Loucy (cell line): ENCODE measurements around the gene NAA50.
A peak's percentile ranks its signal among the peaks of the same experiment; 100 is the strongest.

Source experiments
- H2AFZ ChIP-seq: fragments of 200-600 bp; sonication (generic); 2 replicates; pipeline ENCODE4 v1.6.0; 2016; ENCODE audit warnings: antibody characterized with exemption, mild to moderate bottlenecking, low read length, moderate library complexity
- H3F3A ChIP-seq: fragments of 200-600 bp; 2 replicates; pipeline ENCODE4 v1.6.0; 2016; ENCODE audit warnings: antibody characterized with exemption, low read depth, mild to moderate bottlenecking
- H3K27me3 ChIP-seq: fragments of 200-600 bp; sonication (generic); 2 replicates; pipeline ENCODE4 v1.6.1; 2014; ENCODE audit warnings: low read length, mild to moderate bottlenecking; ENCODE audit not compliant: insufficient read depth, poor library complexity, severe bottlenecking
- H3K36me3 ChIP-seq: fragments of 200-600 bp; sonication (generic); 2 replicates; pipeline ENCODE4 v1.6.1; 2016; ENCODE audit warnings: low read length; ENCODE audit not compliant: insufficient read depth
- H3K4me1 ChIP-seq: fragments of 200-600 bp; sonication (generic); 2 replicates; pipeline ENCODE4 v1.5.1; 2014; ENCODE audit warnings: low read length, mild to moderate bottlenecking; ENCODE audit not compliant: insufficient read depth, poor library complexity, severe bottlenecking
- H3K4me2 ChIP-seq: fragments of 200-600 bp; sonication (generic); 2 replicates; pipeline ENCODE4 v1.6.0; 2014; ENCODE audit warnings: antibody characterized with exemption, low read length, low read depth, mild to moderate bottlenecking; ENCODE audit not compliant: poor library complexity, severe bottlenecking
- H3K4me3 ChIP-seq: fragments of 200-600 bp; sonication (generic); 2 replicates; pipeline ENCODE4 v1.5.1; 2014; ENCODE audit warnings: low read length, mild to moderate bottlenecking, mixed read lengths; ENCODE audit not compliant: poor library complexity, severe bottlenecking
- H3K79me2 ChIP-seq: fragments of 200-600 bp; sonication (generic); 2 replicates; pipeline ENCODE4 v1.6.1; 2014; ENCODE audit warnings: low read length; ENCODE audit not compliant: insufficient read depth
- H3K9ac ChIP-seq: fragments of 200-600 bp; sonication (generic); 2 replicates; pipeline ENCODE4 v1.6.0; 2014; ENCODE audit warnings: mild to moderate bottlenecking, low read depth, low read length, moderate library complexity; ENCODE audit not compliant: poor library complexity, severe bottlenecking
- H3K9me2 ChIP-seq: fragments of 200-600 bp; sonication (generic); replicated peaks from 2 replicates; pipeline ENCODE4 v1.6.1; 2016; ENCODE audit warnings: low read depth, low read length, mixed read lengths
- H3K9me3 ChIP-seq: fragments of 200-600 bp; sonication (generic); 2 replicates; pipeline ENCODE4 v1.6.1; 2014; ENCODE audit warnings: mild to moderate bottlenecking, antibody characterized with exemption, low read length, low read depth; ENCODE audit not compliant: insufficient read depth
- H4K20me1 ChIP-seq: fragments of 200-600 bp; sonication (generic); 2 replicates; pipeline ENCODE4 v1.6.0; 2014; ENCODE audit warnings: antibody characterized with exemption, low read length, mild to moderate bottlenecking; ENCODE audit not compliant: insufficient read depth, poor library complexity, severe bottlenecking
- CTCF ChIP-seq: fragments of 200-600 bp; sonication (generic); conservative IDR thresholded peaks from 2 replicates; pipeline ENCODE4 v1.5.1; 2014; ENCODE audit warnings: mild to moderate bottlenecking, antibody characterized with exemption, low read length
- EZH2phosphoT487 ChIP-seq: fragments of 200-600 bp; IDR thresholded peaks from 2 replicates; pipeline ENCODE4 v1.6.1; 2018; ENCODE audit warnings: antibody characterized with exemption, mild to moderate bottlenecking, moderate library complexity, borderline replicate concordance

NAA50 gene

GRCh38 chr3:113698213-113698742 lies 47.8 kb downstream of the NAA50 start:
- Histone ChIP-seq H3K4me3 (peak overlapping the region; percentile 87), H3K79me2 (peaks cover 37% of the 10 kb centered on the region), H3K36me3 (no peaks in the 10 kb centered on the region), H3K4me2 (peak overlapping the region; percentile 84), H3K4me1 (peaks cover 34% of the 10 kb centered on the region), H3K9me3 (no peaks in the 10 kb centered on the region), H4K20me1 (no peaks in the 10 kb centered on the region), H2AFZ (no peak overlapping the region), H3K27me3 (no peaks in the 10 kb centered on the region), H3K9ac (peak overlapping the region; percentile 84), H3K9me2 (no peaks in the 10 kb centered on the region), H3F3A (no peaks in the 10 kb centered on the region)
- TF ChIP-seq CTCF (no peak), EZH2phosphoT487 (no peak)

GRCh38 chr3:113697500-113698090 lies 48.5 kb downstream of the NAA50 start:
- H3K79me2 ChIP-seq = peaks cover 44% of the 10 kb centered on the region
- no peaks in the 10 kb centered on the region for H3F3A ChIP-seq
- peaks cover 40% of the 10 kb centered on the region for H3K4me1 ChIP-seq
- TF ChIP-seq CTCF (no peak), EZH2phosphoT487 (no peak)
- peak overlapping the region; percentile 87 for H3K4me3 ChIP-seq
- no peaks in the 10 kb centered on the region for H3K36me3 ChIP-seq
- peak overlapping the region; percentile 84 for H3K9ac ChIP-seq
- no peaks in the 10 kb centered on the region for H3K9me3 ChIP-seq
- H3K9me2 ChIP-seq = no peaks in the 10 kb centered on the region
- peak overlapping the region; percentile 84 for H3K4me2 ChIP-seq
- H3K27me3 ChIP-seq = no peaks in the 10 kb centered on the region
- H4K20me1 ChIP-seq = no peaks in the 10 kb centered on the region
- peak overlapping the region; percentile 95 for H2AFZ ChIP-seq

- no peaks in the 10 kb centered on the region for H3K9me2 ChIP-seq
- peak overlapping the region; percentile 84 for H3K4me2 ChIP-seq
- peaks cover 48% of the 10 kb centered on the region for H3K79me2 ChIP-seq
- no peaks in the 10 kb centered on the region for H3K27me3 ChIP-seq
- H3K9ac ChIP-seq = peak overlapping the region; percentile 84
- no peaks in the 10 kb centered on the region for H3K9me3 ChIP-seq
- no peaks in the 10 kb centered on the region for H3F3A ChIP-seq
- no peaks in the 10 kb centered on the region for H3K36me3 ChIP-seq
- peak overlapping the region; percentile 87 for H3K4me3 ChIP-seq
- peak overlapping the region; percentile 95 for H2AFZ ChIP-seq
- TF ChIP-seq EZH2phosphoT487 (no peak), CTCF (no peak)
- peaks cover 40% of the 10 kb centered on the region for H3K4me1 ChIP-seq
- H4K20me1 ChIP-seq = no peaks in the 10 kb centered on the region
Measured at GRCh38 chr3:113696658-113697499, 49.2 kb downstream of the NAA50 start.
